Brain pericyte (primary cell): Measurements from ENCODE around the gene HSPA12A.
"Not testable (repeated sequence)": the region's sequence is repeated elsewhere in the genome, so short reads cannot be mapped to it uniquely, and the experiment has no call there.

Source experiments
- DNase-seq: peaks from one replicate; pipeline ENCODE4 v3.0.0-alpha.2; 2012; ENCODE audit warnings: low read depth, low spot score

Gene HSPA12A

GRCh38 chr10:116716381-116716780 lies 26.0 kb downstream of the HSPA12A start:
- no peak for DNase-seq

GRCh38 chr10:116715839-116716377 lies 26.5 kb downstream of the HSPA12A start:
- DNase-seq = no peak

GRCh38 chr10:116715341-116715740 lies 27.0 kb downstream of the HSPA12A start:
- no peak for DNase-seq

- DNase-seq = no peak
These were observed 28.5 kb downstream of the HSPA12A start for GRCh38 chr10:116713846-116714245.

GRCh38 chr10:116712989-116713543 lies 29.3 kb downstream of the HSPA12A start:
- DNase-seq = no peak

- no peak for DNase-seq
These were observed 29.8 kb downstream of the HSPA12A start for GRCh38 chr10:116712519-116712918.

- DNase-seq = not testable (repeated sequence)
These were observed 30.6 kb downstream of the HSPA12A start for GRCh38 chr10:116711803-116712202.

GRCh38 chr10:116710076-116710475 lies 32.3 kb downstream of the HSPA12A start:
- no peak for DNase-seq

- DNase-seq = no peak
These were observed 33.5 kb downstream of the HSPA12A start for GRCh38 chr10:116708877-116709276.

GRCh38 chr10:116708391-116708821 lies 34.0 kb downstream of the HSPA12A start:
- no peak for DNase-seq

- no peak for DNase-seq
These were observed 34.4 kb downstream of the HSPA12A start for GRCh38 chr10:116707981-116708380.

- DNase-seq = no peak
These were observed 36.1 kb downstream of the HSPA12A start for GRCh38 chr10:116706281-116706680.

- DNase-seq = no peak
These were observed 36.9 kb downstream of the HSPA12A start for GRCh38 chr10:116705498-116705897.

GRCh38 chr10:116704926-116705325 lies 37.4 kb downstream of the HSPA12A start:
- no peak for DNase-seq

- no peak for DNase-seq
These were observed 40.2 kb downstream of the HSPA12A start for GRCh38 chr10:116702165-116702564.

- DNase-seq = no peak
These were observed 42.8 kb downstream of the HSPA12A start for GRCh38 chr10:116699471-116700150.

- no peak for DNase-seq
These were observed 43.3 kb downstream of the HSPA12A start for GRCh38 chr10:116699049-116699448.

- DNase-seq = no peak
These were observed 44.0 kb downstream of the HSPA12A start for GRCh38 chr10:116698364-116698763.

GRCh38 chr10:116697816-116698215 lies 44.5 kb downstream of the HSPA12A start:
- DNase-seq = no peak

- DNase-seq = no peak
These were observed 45.4 kb downstream of the HSPA12A start for GRCh38 chr10:116696919-116697318.

GRCh38 chr10:116694927-116695268 lies 47.5 kb downstream of the HSPA12A start:
- no peak for DNase-seq

- DNase-seq = no peak
These were observed 48.0 kb downstream of the HSPA12A start for GRCh38 chr10:116694243-116694926.

- DNase-seq = no peak
These were observed 50.1 kb downstream of the HSPA12A start for GRCh38 chr10:116692225-116692624.
